ENCODE measurements around the gene C22orf15. TPM values are rescaled to one million over a fixed set of nuclear protein-coding genes. Genes with fewer than 3 reads are reported as not detected.

Gene C22orf15
- total RNA-seq, 4 donors from 2014 or later: not detected

DNA sequence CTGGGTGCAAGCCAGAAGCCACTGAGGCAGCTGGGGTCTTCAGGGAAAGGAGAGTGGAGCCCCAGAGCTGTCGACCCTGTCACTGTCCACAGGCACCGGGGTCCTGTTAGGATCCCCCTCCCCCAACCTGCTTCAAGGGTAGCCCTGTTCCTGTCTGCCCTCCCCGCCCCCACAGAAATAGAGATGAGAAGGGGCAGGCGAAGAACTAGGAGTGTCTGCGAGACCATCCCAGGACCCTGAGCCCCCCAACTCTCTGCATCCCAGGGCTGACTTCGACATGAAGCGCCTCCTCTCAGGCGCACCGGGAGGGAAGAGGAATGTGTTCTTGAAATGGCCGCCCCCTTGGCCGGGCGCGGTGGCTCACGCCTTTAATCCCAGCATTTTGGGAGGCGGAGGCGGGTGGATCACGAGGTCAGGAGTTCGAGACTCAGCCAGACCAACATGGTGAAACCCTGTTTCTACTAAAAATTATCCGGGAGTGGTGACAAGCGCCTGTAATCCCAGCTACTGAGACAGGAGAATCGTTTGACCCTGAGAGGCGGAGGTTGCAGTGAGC lies 11.3 kb upstream of the C22orf15 start:
- DNase-seq (ENCODE audit: low spot score) (no peak), ATAC-seq (ENCODE audit: low FRiP score) (peak; percentile 46)
- TF ChIP-seq, protein P1, sequence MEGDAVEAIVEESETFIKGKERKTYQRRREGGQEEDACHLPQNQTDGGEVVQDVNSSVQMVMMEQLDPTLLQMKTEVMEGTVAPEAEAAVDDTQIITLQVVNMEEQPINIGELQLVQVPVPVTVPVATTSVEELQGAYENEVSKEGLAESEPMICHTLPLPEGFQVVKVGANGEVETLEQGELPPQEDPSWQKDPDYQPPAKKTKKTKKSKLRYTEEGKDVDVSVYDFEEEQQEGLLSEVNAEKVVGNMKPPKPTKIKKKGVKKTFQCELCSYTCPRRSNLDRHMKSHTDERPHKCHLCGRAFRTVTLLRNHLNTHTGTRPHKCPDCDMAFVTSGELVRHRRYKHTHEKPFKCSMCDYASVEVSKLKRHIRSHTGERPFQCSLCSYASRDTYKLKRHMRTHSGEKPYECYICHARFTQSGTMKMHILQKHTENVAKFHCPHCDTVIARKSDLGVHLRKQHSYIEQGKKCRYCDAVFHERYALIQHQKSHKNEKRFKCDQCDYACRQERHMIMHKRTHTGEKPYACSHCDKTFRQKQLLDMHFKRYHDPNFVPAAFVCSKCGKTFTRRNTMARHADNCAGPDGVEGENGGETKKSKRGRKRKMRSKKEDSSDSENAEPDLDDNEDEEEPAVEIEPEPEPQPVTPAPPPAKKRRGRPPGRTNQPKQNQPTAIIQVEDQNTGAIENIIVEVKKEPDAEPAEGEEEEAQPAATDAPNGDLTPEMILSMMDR (IDR thresholded peaks at IDR 0.05): no peak

- TF ChIP-seq, protein P1 (IDR thresholded peaks at IDR 0.05): no peak
- DNase-seq (ENCODE audit: low spot score) (no peak), ATAC-seq (ENCODE audit: low FRiP score) (no peak)
These were observed 10.6 kb upstream of the C22orf15 start for GRCh38 chr22:23752090-23752691.

DNA sequence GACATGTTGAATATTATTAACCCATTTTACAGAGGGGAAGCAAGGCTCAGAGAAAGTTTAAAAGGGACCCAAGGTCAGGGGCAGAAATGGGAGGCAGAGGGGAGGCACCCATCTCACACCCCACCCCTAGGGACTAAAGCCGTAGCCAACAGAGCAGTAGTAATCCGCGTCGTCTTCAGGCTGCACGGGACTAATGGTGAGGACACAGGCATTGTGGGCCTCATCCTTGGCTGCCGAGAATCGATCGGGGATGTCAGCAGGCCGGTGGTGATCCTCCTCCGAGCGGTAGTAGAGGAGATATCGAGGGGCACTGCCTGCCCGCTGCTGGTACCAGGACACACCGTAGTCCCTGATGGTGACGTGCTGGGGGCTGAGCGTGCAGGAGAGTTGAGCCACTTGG lies 10.0 kb upstream of the C22orf15 start:
- no peak for DNase-seq (ENCODE audit: low spot score)
- TF ChIP-seq, protein P1 (IDR thresholded peaks at IDR 0.05): no peak
- ATAC-seq (ENCODE audit: low FRiP score): no peak

DNA sequence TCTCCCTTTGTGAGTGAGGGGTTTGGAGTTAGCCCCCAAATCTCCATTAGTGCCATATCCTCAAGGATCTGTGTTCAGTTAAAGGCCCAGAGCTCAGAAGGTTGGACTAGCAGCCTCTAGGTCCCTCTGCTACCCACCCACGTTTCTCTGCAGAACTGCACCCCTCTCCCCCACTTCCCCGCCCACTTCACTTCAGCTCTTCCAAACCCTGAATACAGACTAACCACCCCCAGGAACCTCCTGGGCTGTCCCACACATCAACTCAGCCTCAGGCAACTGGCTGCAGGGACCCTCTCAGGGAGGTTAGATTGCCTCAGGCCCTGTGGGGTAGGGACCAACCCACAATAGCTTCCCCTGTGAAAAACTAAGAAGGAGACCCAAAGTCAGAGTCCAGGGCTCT lies 9.4 kb upstream of the C22orf15 start:
- DNase-seq (ENCODE audit: low spot score) (no peak), ATAC-seq (ENCODE audit: low FRiP score) (no peak)
- TF ChIP-seq, protein P1 (IDR thresholded peaks at IDR 0.05): no peak

DNA sequence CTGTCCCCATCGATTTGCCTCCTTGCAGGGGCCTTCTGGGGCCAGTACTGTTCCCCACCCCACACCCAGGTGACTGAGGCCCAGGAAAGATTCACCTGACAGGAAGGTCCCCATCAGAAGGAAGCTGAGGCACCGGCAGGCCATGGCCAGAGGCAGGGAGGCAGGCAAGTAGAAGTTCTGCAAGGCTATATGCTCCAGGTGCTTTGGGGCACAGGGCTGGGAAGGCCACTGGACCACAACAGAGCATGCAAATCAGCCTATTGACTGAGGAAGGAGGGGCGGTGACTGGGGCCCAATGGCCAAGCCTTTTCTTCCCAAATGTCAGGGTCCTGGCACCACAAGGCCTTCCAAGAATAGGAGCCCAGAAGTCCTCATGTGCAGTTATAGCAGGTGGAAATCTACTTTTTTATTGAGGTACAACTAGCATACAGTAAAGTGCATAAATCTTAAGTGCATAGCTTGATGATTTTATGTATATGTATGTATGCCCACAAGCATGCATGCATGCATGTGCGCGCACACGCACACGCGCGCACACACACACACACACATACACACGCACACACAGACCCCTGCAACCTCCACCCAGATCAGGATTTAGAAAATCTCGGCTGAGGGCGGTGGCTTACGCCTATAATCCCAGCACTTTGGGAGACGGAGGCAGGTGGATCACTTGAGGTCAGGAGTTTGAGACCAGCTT lies 8.4 kb upstream of the C22orf15 start, which contains the start of gene VPREB3:
VPREB3 (minus strand) TSS at position 206 of the 700 bp plus-strand sequence; CDS start at position 144, 62 bp downstream.
- TF ChIP-seq, protein P1 (IDR thresholded peaks at IDR 0.05): no peak
- ATAC-seq (ENCODE audit: low FRiP score) (no peak), DNase-seq (ENCODE audit: low spot score) (no peak)

DNA sequence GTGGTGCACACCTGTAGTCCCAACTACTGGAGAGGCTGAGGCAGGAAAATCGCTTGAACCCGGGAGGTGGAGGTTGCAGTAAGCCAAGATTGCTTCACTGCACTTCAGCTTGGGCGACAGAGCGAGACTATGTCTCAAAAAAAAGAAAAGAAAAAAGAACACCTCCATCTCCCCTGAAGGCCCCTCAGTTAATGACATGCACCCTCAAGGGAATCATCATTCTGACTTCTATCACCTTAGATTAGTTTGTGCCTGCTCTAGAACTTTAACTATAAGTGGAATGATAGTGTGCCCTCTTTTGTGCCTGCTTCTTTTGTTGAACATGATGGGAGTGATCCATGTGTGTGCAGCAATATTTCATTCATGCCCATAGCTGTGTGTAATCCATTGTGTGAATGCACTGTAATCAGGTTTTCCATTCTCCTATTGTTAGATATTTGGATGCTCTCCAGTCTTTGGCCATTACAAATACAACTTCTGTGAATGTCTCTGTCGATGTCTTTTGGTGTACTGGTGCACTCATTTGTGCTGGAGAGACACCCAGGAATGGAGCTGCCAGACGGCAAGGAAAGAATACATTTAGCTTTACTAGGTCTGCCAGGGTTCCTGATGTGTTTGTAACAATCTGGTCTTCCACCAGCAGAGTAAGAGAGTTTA lies 7.7 kb upstream of the C22orf15 start:
- DNase-seq (ENCODE audit: low spot score) (no peak), ATAC-seq (ENCODE audit: low FRiP score) (no peak)
- TF ChIP-seq, protein P1 (IDR thresholded peaks at IDR 0.05): no peak
